Middle frontal gyrus (tissue), 1 donor: ENCODE measurements around the gene CNRIP1.
"Not testable (repeated sequence)": the region's sequence is repeated elsewhere in the genome, so short reads cannot be mapped to it uniquely, and the experiment has no call there.

Experiments used
- DNase-seq: peaks from one replicate; pipeline ENCODE4 v3.0.0-alpha.2; 2015; ENCODE audit warnings: low spot score; ENCODE audit errors: extremely low spot score

Gene CNRIP1

DNA sequence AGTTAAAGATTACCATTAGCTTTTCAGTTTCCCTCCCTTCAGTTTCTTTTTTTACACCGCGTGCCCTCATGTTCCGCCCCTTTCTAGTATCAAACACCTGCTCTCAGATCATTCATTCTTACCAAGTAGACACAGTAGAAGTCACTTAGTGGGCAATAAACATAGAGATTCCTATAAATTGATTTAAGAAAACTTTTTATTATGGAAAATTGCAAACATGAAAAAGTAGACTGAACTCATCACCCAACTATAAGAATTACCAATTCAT is 21.2 kb upstream of the CNRIP1 start:
- DNase-seq, result no peak

DNA sequence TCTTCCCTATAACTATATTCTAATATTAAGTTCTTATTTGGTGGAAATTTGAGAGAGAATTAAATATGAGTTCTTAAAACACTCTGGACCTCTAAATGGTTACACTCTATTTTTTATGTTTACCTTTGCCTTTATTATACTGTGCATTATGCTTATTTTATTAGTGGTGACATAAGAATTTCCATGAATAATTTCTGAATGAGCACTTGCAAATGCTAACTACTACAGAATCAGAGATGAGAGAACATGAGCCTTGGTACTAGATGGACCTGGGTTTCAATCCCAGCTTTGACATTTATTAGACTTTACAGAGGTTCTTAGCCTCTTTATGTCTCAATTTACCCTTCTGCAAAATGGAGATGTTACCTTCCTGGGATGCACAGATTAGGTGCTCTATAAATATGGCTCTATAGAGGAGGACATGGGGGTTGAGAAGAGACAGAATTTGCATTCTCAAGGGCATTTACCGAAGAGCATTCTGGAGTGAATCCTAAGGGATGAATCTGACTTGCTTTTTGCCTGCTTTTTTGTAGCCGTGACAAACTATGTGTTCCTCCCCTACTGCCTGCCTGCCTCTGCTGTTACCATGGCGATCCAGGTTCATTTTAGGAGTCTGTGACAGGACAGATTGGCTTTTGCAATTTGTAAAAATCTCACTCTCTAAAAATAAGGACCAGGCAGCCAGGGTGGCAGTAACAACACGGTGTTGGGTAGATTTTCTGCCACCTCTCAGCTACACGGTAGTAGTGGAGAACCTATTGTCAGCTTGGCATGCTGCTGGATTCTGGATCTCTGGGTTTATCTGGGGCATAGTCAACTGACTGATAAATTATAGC is 20.7 kb upstream of the CNRIP1 start:
- DNase-seq, result peak; percentile 31

DNA sequence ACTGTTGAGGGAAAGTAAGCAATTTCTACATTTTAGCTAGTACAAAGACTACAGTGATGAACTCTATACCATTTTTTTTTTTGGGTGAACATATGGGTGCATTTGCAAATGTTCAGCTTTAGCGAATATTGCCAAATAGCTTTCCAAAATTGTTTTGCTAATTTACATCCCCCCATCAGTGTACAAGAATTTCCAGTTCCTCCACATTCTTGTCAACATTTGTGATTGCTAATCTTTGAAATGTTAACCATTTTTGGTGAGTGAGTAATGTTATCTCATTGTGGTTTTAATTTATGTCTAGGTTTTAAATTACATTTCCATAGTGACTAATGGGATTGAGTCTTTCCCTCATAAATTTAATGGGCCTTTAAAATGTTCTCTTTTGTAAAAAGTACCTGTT is 16.4 kb upstream of the CNRIP1 start:
- no peak for DNase-seq

DNA sequence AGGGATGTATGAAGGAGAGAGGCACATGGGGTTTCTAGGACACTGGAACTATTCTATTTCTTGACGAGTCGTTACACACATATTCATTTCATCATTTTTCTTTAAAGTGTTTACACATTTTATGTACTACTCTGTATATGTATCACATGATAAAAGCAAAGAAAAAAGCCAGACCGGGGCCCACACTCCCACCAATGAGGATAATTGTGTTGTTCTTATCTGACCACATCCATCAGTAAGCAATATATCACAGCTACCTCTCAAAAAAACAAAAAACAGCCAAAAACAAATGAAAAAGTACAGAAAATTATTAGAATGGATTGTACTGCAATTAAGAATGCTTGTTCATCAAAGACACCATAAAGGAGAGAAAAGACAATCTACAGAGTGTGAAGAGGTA is 14.2 kb upstream of the CNRIP1 start:
- DNase-seq, result no peak

DNA sequence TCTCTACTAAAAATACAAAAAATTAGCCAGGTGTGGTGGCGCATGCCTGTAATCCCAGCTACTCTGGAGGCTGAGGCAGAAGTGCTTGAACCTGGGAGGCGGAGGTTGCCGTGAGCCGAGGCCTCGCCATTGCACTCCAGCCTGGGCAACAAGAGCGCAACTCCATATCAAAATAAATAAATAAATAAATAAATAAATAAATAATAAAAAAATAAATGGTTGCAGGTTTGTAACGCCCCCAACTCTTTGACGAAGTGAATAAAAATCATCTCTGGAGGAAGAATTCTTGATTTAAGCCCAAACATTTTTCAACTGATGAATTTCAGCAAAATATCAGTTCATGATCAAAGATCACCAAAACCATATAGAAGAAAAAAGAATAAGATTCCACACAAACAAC is 13.3 kb upstream of the CNRIP1 start:
- no peak for DNase-seq

GRCh38 chr2:68330691-68331090 is 10.9 kb upstream of the CNRIP1 start:
- DNase-seq, result no peak

- no peak for DNase-seq
Measured at GRCh38 chr2:68328901-68329300, 9.2 kb upstream of the CNRIP1 start.

- DNase-seq, result no peak
Measured at GRCh38 chr2:68325056-68325455, 5.3 kb upstream of the CNRIP1 start.

- no peak for DNase-seq
Measured at GRCh38 chr2:68320118-68320641, 431 bp upstream of the CNRIP1 start.

DNA sequence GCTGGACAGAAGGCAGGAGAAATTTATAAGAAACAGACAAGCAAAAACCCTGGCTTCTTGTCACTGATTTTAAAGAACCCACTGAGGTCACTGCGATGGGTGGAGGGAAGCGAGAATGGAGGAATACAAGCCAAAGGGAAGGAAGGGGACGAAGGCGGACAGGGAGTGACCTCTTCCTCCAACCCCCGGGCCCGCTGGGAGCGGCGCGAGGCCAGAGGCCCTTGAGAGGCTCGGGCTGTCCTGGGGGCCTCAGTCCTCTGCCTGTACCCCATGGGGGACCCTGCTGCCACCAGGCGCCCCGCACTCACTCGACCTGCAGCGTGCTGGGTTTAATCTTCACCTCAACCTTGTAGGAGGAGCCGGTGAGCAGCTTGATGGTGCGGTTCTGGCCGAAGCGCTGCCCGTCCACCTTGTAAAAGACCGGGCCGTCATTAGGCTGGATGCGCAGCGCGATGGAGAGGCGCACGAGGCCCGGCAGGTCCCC is 793 bp downstream of the CNRIP1 start:
- DNase-seq, result no peak

DNA sequence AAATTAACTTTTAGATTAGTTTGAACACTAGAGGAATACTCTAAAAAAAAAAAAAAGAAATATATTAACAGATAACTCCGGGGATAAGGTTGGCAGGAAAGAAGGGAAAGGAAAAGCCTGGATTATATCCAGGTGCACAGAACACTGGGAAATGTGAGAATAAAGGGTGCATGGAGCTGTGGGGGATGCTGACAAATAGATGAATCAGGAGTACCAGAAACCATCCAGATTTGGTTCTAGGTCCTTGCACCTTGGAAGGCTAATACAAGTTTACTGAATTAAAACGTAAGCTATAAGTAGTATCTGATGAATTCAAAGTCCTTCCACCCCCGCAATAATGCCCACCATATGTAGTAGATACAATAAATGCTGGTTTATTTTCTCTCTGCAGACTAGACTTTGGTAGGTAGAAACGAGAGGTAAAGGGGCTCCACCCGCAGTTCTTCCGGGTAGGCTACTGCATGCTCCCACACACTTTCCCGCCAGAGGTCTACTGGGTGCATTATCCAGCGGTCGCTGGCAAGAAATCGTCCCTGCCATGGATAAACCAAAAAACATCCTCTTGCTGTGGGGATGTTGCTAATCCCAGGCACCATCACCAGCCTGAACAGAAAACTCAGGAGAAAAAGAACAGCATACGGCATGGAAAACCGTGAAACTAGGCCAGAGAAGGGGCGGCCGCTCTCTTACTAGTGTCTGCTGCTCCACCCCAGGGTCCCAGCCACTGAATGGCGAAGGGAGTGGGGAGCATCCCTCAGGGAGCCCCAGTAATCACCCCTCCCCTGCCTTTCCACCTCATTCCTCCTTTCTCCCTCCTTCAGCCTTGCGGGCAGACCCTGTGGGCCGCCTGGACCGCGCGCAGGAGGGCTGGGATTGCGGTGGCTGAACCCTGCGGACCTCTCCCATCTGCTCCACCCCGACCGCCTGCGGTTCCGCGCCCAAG is 1.5 kb downstream of the CNRIP1 start:
- DNase-seq, result no peak

- no peak for DNase-seq
Measured at GRCh38 chr2:68316111-68316510, 3.6 kb downstream of the CNRIP1 start.

GRCh38 chr2:68311033-68311432 is 8.7 kb downstream of the CNRIP1 start:
- no peak for DNase-seq

DNA sequence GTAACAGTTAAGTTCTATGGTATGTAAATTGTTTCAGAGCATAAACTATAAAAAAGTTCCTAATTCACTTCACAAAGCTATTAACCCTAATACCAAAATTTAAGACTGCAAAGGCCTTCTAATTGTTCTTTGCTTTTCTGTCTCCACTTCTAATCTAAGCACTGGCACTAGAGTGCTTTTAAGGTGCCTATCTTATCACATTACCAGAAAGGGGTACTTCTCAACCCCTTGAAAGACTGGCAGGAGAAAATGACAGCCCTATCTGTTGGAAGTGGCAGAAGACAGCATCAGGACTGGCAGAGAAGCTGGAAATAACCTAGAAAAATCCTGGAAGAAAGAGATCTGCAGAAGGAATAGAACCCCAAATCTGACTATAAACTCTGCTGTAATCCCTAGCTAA is 10.3 kb downstream of the CNRIP1 start:
- DNase-seq, result no peak

DNA sequence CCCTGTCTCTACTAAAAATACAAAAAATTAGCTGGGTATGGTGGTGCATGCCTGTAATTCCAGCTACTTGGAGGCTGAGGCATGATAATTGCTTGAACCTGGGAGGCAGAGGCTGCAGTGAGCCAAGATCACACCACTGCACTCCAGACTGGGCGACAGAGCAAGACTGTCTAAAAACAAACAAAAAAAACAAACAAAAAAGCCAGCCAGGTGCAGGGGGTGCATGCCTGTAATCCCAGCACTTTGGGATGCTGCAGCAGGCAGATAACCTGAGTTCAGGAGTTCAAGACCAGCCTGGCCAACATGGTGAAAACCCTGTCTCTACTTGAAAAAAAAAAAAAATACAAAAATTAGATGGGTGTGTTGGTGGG is 15.9 kb downstream of the CNRIP1 start:
- DNase-seq, result not testable (repeated sequence)

DNA sequence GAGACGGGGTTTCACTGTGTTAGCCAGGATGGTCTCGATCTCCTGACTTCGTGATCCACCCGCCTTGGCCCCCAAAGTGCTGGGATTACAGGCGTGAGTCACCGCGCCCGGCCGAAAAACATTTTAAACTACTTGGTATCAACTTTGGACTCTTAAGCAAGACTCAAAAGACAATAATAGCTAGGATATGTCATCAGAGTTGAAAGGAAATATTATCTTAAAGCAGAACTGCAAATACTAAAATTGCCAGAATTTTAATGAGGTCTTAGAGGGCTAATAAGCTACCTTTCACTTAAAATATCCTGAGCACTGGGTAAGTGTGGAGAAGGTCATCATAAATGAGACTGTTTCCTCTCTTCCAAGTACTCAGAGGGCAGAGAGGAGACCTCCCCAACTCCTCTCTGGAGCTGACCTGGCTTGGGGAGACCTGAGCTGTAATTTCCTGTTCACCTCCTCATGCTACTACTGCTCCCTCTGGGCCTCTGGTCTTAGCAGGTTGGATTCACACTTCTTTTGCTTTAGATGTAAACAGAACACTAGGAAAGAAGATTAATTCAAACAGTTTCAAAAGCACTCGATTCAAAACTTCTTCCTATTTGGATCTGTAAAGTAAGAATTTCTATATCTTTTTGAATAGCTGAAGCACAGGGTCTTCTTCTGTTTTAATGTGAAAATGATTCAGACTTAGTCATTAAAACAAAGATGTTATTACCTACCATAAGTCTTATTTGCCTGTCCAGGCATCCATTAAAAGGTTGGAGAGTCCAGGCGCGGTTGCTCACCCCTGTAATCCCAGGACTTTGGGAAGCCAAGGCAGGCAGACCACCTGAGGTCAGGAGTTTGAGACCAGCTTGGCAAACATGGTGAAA is 16.5 kb downstream of the CNRIP1 start:
- no peak for DNase-seq

DNA sequence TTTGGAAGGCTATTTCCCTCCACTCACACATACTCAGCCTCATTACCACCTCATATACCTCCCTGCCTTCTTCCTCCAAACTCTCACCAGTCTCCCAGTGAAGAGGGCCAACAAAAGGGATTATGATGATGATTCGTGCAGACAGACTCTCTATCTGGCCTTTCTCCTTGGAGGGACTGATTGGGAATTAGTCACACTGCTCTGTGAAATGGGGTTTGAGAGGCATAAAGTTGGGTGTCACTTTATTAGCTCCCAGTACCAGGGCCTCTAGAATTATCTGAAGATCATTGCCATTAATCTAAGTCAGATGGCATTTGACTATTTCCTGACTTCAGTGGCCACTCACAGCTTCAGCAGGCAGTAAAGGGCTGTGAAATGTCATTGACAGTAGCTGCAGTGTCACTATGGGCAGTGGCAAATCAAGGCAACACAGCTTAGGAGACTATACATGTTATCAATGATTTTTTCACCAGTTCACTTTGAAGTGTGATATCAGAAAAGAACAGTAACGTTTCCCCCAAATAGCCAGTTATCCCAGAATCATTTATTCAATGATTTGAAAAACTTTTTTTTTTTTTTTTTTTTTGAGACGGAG is 17.4 kb downstream of the CNRIP1 start:
- DNase-seq, result no peak

DNA sequence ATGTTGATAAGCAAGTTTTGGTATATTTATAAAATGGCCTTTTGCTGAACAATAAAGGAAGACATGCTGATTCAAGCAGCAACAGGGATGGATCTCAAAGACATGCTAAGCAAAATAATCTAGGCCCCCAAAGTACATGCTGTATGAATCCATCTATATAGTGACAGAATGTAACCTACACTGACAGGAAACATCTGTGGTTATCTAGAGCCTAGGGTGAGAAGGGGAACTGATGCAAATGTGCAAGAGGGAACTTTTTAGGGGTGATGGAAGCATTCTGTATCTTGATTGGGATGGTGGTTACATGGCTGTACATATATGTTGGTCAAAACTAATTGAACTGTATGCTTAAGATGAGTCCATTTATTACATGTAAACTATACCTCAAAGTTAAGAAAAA is 24.2 kb downstream of the CNRIP1 start:
- DNase-seq, result no peak

GRCh38 chr2:68294913-68295312 is 24.8 kb downstream of the CNRIP1 start:
- no peak for DNase-seq

- DNase-seq, result no peak
Measured at GRCh38 chr2:68294187-68294586, 25.6 kb downstream of the CNRIP1 start.

DNA sequence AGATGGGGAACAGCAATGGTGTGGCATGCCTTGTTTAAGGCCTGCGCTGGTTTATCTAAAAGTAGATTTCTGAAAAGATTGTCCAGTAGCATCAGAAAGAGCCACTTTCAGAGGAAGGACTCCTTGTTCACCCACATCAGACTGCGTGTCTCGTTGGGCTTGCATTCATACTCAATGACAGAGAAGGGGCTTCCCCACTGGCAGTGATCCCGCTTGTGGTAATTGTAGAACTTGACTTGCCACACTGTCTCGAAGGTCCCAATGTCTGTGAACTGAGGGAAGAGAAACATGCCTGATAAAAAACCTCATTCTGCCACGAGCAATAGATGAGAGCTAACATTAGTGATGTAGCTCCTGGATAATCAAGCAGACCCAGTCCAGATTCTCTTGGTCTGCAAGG is 26.0 kb downstream of the CNRIP1 start:
- no peak for DNase-seq
